SJSA1 (cell line): ENCODE results near the gene HSF2BP. TPM values are rescaled to one million over a fixed set of nuclear protein-coding genes. Genes with fewer than 3 reads are reported as not detected.
"Not testable (repeated sequence)": the region's sequence is repeated elsewhere in the genome, so short reads cannot be mapped to it uniquely, and the experiment has no call there.

Experiments
- DNase-seq, 2 experiments: peaks; one replicate each; pipeline ENCODE4 v3.0.0-alpha.2; 2015 to 2020; ENCODE audit warnings: low spot score in 2 of 2, low read depth in 1 of 2
- H3K27ac ChIP-seq: fragments of 250-450 bp; sonication (Bioruptor Pico); 2 replicates; pipeline ENCODE4 v1.5.1; 2020; ENCODE audit warnings: mild to moderate bottlenecking, moderate library complexity
- H3K27me3 ChIP-seq: fragments of 250-450 bp; sonication (Bioruptor Pico); replicated peaks from 2 replicates; pipeline ENCODE4 v1.5.1; 2020; ENCODE audit warnings: mild to moderate bottlenecking, moderate library complexity
- H3K36me3 ChIP-seq: fragments of 250-450 bp; sonication (Bioruptor Pico); 2 replicates; pipeline ENCODE4 v1.5.1; 2020; ENCODE audit warnings: mild to moderate bottlenecking
- H3K4me1 ChIP-seq: fragments of 250-450 bp; sonication (Bioruptor Pico); replicated peaks from 2 replicates; pipeline ENCODE4 v1.6.1; 2021; ENCODE audit warnings: mild to moderate bottlenecking
- H3K4me3 ChIP-seq: fragments of 250-450 bp; sonication (Bioruptor Pico); 2 replicates; pipeline ENCODE4 v1.5.1; 2020; ENCODE audit warnings: mild to moderate bottlenecking
- H3K9me3 ChIP-seq: fragments of 250-450 bp; sonication (Bioruptor Pico); replicated peaks from 2 replicates; pipeline ENCODE4 v1.5.1; 2020; ENCODE audit warnings: mild to moderate bottlenecking
- total RNA-seq: library from RNA; depleted of rRNA; stranded (reverse); fragments of >200 nt; shearing (Covaris generic); gene quantifications from 2 replicates; pipeline ENCODE4 v1.2.3, GENCODE V29; 2014; rRNA removed

The HSF2BP gene
- total RNA-seq, result 1.6 and 2.8 TPM in 2 replicates

DNA sequence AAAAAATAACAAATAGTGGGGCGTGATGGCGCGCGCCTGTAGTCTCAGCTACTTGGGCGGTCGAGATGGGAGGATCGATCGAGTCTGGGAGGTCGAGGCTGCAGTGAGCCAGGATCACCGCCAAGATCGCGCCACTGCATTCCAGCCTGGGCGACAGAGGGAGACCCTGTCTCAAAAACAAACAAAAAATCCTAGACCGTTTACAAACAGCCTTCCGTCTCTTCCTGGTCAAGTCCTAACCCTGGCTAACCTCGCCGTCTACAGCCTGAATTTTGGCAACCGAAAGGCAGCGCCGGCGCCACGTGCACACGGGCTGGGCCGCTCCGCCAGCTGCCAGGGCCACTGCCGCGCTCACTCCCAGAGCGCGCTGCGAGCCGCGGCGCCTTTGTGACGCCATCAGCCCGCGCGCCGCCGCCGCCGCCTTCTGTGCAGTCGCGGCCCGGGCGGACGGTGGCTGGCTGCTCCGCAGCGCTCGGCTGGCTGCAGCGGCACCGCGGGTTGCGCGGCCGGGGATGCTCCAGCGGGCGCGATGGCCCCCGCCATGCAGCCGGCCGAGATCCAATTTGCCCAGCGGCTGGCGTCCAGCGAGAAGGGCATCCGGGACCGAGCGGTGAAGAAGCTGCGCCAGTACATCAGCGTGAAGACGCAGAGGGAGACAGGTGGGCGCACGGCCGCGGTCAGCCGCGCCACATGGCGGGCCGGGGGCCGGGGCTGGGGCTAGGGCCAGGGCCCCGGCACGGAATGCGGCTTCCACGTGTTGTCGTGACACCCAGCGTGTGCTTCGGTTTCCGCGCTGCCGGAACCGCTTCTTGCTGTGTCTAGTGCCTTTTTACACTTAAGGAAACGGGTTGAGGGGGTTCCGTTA, at the start of gene HSF2BP, which contains the start of gene RRP1B:
Gene HSF2BP (minus strand): TSS at position 353 of the 865 bp plus-strand sequence. CDS start 1,392 bp downstream, outside the sequence.
Gene RRP1B (plus strand): TSS at position 425 of the 865 bp plus-strand sequence. CDS start 105 bp downstream, at position 530.
- Histone ChIP-seq H3K27ac (peak within 1 kb of the TSS; percentile 81), H3K9me3 (no peaks in the 10 kb centered on the region), H3K4me1 (peaks cover 39% of the 10 kb centered on the region), H3K27me3 (no peaks in the 10 kb centered on the region), H3K4me3 (peak within 1 kb of the TSS; percentile 95), H3K36me3 (peaks cover 39% of the 10 kb centered on the region)
- peak; percentile 82 to 89 for DNase-seq

GRCh38 chr21:43708745-43709381, 49.6 kb upstream of the HSF2BP start:
- Histone ChIP-seq H3K27me3 (no peaks in the 10 kb centered on the region), H3K36me3 (no peaks in the 10 kb centered on the region), H3K9me3 (no peaks in the 10 kb centered on the region), H3K27ac (no peak overlapping the region), H3K4me3 (no peak overlapping the region), H3K4me1 (peaks cover 14% of the 10 kb centered on the region)
- DNase-seq, result no peak

- Histone ChIP-seq H3K36me3 (no peaks in the 10 kb centered on the region), H3K27me3 (no peaks in the 10 kb centered on the region), H3K4me3 (no peak overlapping the region), H3K4me1 (peaks cover 9% of the 10 kb centered on the region), H3K9me3 (no peaks in the 10 kb centered on the region), H3K27ac (no peak overlapping the region)
- no peak for DNase-seq
These were observed 48.2 kb upstream of the HSF2BP start for GRCh38 chr21:43707462-43707861.

DNA sequence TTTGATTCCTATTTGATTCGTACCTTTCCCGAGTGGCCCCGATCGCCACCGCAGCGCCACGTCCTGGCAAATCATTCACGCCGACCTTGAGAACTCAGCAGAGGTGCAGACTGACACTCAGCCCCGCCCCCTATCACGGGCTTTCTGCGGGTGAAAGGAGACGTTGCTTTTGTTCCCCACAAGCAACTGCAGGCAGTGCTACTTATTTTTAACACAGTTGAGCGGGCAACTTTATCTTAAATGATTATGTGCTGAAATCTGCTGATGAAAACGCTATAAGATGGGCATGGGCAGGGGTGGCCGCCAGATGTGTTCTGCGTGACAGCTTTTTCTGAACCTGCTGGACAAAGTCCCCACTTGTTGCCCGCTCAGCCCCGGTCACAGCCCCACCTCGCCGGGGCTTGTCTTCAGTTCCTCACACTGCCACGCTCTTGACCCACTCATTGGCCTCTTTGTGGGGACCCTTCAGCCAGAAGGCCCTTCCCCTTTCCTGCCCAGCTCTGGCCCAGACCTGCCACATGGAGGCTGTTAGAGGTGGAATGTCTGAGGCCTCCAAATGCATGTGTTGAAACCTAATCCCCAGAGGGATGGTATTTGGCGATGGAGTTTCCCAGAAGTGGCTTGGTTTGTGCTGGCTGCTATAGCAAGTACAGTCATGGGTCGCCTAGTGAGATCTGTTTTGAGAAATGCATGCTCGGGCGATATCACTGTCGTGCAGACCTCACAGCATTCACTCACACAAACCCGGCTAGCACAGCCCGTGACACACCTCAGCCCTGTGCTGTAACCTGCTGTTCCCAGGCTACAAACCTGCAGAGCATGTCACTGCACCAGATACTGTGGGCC, 44.0 kb upstream of the HSF2BP start:
- H3K27ac ChIP-seq, result no peak overlapping the region

DNA sequence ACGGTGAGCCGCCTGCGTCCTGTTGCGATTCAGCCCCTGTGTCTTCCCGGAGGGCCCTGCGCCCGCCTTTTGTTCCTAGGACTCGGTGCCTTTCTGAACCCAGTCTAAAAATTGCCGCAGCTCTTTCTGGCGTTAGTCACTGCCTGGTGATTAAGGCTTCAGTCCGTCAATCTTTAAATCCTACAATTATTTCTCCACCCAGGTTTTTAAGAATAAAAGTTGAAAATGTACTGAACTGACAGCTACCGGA, 43.4 kb upstream of the HSF2BP start:
- DNase-seq, result no peak
- Histone ChIP-seq H3K27ac (no peak overlapping the region), H3K9me3 (no peaks in the 10 kb centered on the region), H3K4me3 (no peak overlapping the region), H3K4me1 (peaks cover 21% of the 10 kb centered on the region), H3K36me3 (no peaks in the 10 kb centered on the region), H3K27me3 (no peaks in the 10 kb centered on the region)

More for the DNA sequence above, 44.0 kb upstream of the HSF2BP start:
- H3K9me3 ChIP-seq, result no peaks in the 10 kb centered on the region
- no peaks in the 10 kb centered on the region for H3K36me3 ChIP-seq
- H3K4me1 ChIP-seq, result peaks cover 17% of the 10 kb centered on the region
- no peak overlapping the region for H3K4me3 ChIP-seq
- no peak for DNase-seq
- no peaks in the 10 kb centered on the region for H3K27me3 ChIP-seq

GRCh38 chr21:43701936-43702784, 42.9 kb upstream of the HSF2BP start:
- Histone ChIP-seq H3K9me3 (no peaks in the 10 kb centered on the region), H3K27me3 (no peaks in the 10 kb centered on the region)
- no peak for DNase-seq

GRCh38 chr21:43699933-43700599, 40.8 kb upstream of the HSF2BP start:
- Histone ChIP-seq H3K4me1 (peaks cover 29% of the 10 kb centered on the region), H3K27ac (no peak overlapping the region), H3K36me3 (peaks cover 20% of the 10 kb centered on the region), H3K27me3 (no peaks in the 10 kb centered on the region), H3K4me3 (no peak overlapping the region), H3K9me3 (0 out of 2 replicates have a peak, but pooled peaks cover 2% of the 10 kb centered on the region)
- no peak for DNase-seq

More at GRCh38 chr21:43701936-43702784, 42.9 kb upstream of the HSF2BP start:
- H3K27ac ChIP-seq, result no peak overlapping the region
- H3K36me3 ChIP-seq, result peaks cover 3% of the 10 kb centered on the region; the same call in 1 of the 2 replicates
- H3K4me3 ChIP-seq, result no peak overlapping the region
- H3K4me1 ChIP-seq, result peaks cover 27% of the 10 kb centered on the region

GRCh38 chr21:43699492-43699777, 40.1 kb upstream of the HSF2BP start:
- H3K27me3 ChIP-seq, H3K27ac ChIP-seq, H3K9me3 ChIP-seq, H3K4me3 ChIP-seq, DNase-seq: not testable (repeated sequence)
- H3K4me1 ChIP-seq, result peaks cover 29% of the 10 kb centered on the region
- H3K36me3 ChIP-seq, result peaks cover 26% of the 10 kb centered on the region

- Histone ChIP-seq H3K36me3 (peaks cover 39% of the 10 kb centered on the region), H3K4me3 (no peak overlapping the region), H3K9me3 (0 out of 2 replicates have a peak, but pooled peaks cover 2% of the 10 kb centered on the region), H3K27me3 (no peaks in the 10 kb centered on the region), H3K27ac (peak overlapping the region; percentile 73), H3K4me1 (peaks cover 29% of the 10 kb centered on the region)
- peak; percentile 84 to 89 for DNase-seq
These were observed 38.7 kb upstream of the HSF2BP start for GRCh38 chr21:43697758-43698643.

DNA sequence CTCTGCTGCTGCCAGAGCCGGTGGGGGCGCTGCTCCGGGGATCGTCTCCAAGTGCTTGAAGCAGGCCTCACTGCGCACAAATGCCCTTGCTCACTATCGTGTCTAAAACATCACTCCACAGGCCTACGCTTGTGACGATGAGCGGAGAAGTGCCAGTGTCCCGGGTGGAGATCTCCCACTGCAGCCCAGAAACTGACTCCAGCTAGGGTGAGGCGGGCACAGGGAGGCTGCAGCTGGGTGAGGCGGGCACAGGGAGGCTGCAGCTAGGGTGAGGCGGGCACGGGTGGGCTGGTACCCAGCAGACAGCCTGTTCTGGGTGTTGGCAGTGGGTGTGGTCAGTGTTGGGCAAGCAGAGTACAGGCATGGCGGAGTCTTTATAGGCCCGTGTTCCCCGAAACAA, 36.9 kb upstream of the HSF2BP start:
- H3K4me1 ChIP-seq, result peaks cover 29% of the 10 kb centered on the region
- peaks cover 55% of the 10 kb centered on the region for H3K36me3 ChIP-seq
- H3K4me3 ChIP-seq, result no peak overlapping the region
- H3K27ac ChIP-seq, result no peak overlapping the region
- H3K9me3 ChIP-seq, result 0 out of 2 replicates have a peak, but pooled peaks cover 2% of the 10 kb centered on the region
- no peaks in the 10 kb centered on the region for H3K27me3 ChIP-seq
- no peak for DNase-seq

GRCh38 chr21:43694437-43695079, 35.3 kb upstream of the HSF2BP start:
- H3K36me3 ChIP-seq, result peaks cover 72% of the 10 kb centered on the region
- no peak overlapping the region for H3K4me3 ChIP-seq
- H3K27ac ChIP-seq, result no peak overlapping the region
- no peak for DNase-seq
- H3K9me3 ChIP-seq, result 0 out of 2 replicates have a peak, but pooled peaks cover 2% of the 10 kb centered on the region
- peaks cover 24% of the 10 kb centered on the region for H3K4me1 ChIP-seq
- no peaks in the 10 kb centered on the region for H3K27me3 ChIP-seq
